Right atrium auricular region (tissue), 2 donors: ENCODE measurements around the gene IFRD2. TPM values are rescaled to one million over a fixed set of nuclear protein-coding genes. Genes with fewer than 3 reads are reported as not detected.

Experiments used
- DNase-seq: peaks from one replicate; pipeline ENCODE4 v3.0.0-alpha.2; 2019; ENCODE audit warnings: low spot score
- H3K27ac ChIP-seq, 2 donors: fragments of 200-600 bp; sonication (generic); 1 replicate in 1 of 2; 2 replicates in 1 of 2; pipeline ENCODE4 v1.5.1; 2016 to 2019
- H3K27me3 ChIP-seq, 2 donors: fragments of 200-600 bp; sonication (generic); one replicate each; pipeline versions ENCODE4 v1.5.1 to v1.6.0; 2017 to 2019
- H3K36me3 ChIP-seq: fragments of 200-600 bp; sonication (generic); one replicate; pipeline ENCODE4 v1.5.1; 2016
- H3K4me1 ChIP-seq, 2 donors: fragments of 200-600 bp; sonication (generic); one replicate each; pipeline versions ENCODE4 v1.5.1 to v1.6.0; 2017 to 2019
- H3K4me3 ChIP-seq, 2 donors: fragments of 200-600 bp; sonication (generic); 1 replicate in 1 of 2; 2 replicates in 1 of 2; pipeline ENCODE4 v1.5.1; 2017 to 2019; ENCODE audit warnings: mild to moderate bottlenecking in 1 of 2, moderate library complexity in 1 of 2
- H3K9me3 ChIP-seq, 2 donors: fragments of 200-600 bp; sonication (generic); one replicate each; pipeline ENCODE4 v1.5.1; 2019
- total RNA-seq, 2 donors: library from RNA; depleted of rRNA; stranded (reverse); fragments of >200 nt; gene quantifications; one replicate each; pipeline ENCODE4 v1.1.0, GENCODE V29; 2016
- TF ChIP-seq, protein P1 (sequence below), 2 donors: fragments of 200-600 bp; sonication (generic); IDR thresholded peaks; one replicate each; pipeline ENCODE4 v1.5.1; 2019; ENCODE audit warnings: antibody characterized with exemption in 2 of 2

The IFRD2 gene
- total RNA-seq, 2 donors from 2014 or later, result 51.0 to 58.5 TPM

DNA sequence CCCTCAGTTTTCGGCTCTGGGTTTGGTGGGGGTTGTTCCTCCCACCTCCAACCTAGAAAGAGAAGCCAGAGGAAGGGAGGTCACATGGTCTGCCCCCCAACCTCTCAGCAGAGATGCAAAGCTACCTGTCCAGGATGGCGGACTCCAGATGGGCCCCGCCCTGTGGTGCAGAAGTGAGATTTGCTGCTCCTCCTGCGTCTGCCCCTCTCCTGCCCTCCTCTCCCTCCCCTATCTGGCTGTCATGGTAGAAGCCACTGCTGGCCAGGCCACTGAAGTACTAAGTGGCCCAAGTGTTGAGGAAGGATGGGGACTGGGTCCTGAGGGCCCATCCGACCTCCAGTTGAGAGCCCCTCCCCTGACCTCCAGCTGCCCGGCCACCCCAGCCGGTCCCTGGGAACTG lies 25.4 kb downstream of the IFRD2 start:
- Histone ChIP-seq H3K27ac (peak overlapping the region; percentile 92 to 97), H3K36me3 (no peaks in the 10 kb centered on the region), H3K4me3 (peak overlapping the region; percentile 54 to 60), H3K9me3 (no peaks in the 10 kb centered on the region), H3K27me3 (no peaks in the 10 kb centered on the region), H3K4me1 (peaks cover 0 to 71% of the 10 kb centered on the region in 2 donors)
- TF ChIP-seq, protein P1, sequence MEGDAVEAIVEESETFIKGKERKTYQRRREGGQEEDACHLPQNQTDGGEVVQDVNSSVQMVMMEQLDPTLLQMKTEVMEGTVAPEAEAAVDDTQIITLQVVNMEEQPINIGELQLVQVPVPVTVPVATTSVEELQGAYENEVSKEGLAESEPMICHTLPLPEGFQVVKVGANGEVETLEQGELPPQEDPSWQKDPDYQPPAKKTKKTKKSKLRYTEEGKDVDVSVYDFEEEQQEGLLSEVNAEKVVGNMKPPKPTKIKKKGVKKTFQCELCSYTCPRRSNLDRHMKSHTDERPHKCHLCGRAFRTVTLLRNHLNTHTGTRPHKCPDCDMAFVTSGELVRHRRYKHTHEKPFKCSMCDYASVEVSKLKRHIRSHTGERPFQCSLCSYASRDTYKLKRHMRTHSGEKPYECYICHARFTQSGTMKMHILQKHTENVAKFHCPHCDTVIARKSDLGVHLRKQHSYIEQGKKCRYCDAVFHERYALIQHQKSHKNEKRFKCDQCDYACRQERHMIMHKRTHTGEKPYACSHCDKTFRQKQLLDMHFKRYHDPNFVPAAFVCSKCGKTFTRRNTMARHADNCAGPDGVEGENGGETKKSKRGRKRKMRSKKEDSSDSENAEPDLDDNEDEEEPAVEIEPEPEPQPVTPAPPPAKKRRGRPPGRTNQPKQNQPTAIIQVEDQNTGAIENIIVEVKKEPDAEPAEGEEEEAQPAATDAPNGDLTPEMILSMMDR (IDR thresholded peaks at IDR 0.05), result no peak
- DNase-seq, result no peak

DNA sequence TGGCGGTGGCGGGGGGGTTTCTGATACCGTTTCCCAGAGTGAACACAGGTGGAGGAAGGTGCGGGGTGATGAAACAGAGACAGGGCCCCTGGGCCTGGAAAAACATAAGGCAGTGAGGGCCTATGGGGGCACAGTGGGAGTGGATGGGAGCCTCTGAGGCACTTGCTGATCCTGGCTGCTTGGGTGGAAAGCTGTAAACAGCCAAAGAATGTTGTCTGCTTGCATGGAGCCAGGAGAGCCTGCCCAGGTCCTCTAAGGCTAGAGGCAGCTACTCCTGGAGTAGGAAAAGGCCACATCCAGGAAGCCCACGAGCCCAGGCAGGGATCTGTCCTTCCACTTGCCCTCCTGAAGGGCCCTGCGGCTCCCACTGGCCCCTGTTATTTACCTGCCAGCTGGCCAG lies 26.2 kb downstream of the IFRD2 start:
- Histone ChIP-seq H3K4me1 (peaks cover 0 to 77% of the 10 kb centered on the region in 2 donors), H3K27ac (peak overlapping the region; percentile 92 to 97), H3K27me3 (no peaks in the 10 kb centered on the region), H3K36me3 (no peaks in the 10 kb centered on the region), H3K4me3 (peak overlapping the region in 1 of 2 donors; percentile 54), H3K9me3 (no peaks in the 10 kb centered on the region)
- DNase-seq, result no peak
- TF ChIP-seq, protein P1 (IDR thresholded peaks at IDR 0.05), result no peak

DNA sequence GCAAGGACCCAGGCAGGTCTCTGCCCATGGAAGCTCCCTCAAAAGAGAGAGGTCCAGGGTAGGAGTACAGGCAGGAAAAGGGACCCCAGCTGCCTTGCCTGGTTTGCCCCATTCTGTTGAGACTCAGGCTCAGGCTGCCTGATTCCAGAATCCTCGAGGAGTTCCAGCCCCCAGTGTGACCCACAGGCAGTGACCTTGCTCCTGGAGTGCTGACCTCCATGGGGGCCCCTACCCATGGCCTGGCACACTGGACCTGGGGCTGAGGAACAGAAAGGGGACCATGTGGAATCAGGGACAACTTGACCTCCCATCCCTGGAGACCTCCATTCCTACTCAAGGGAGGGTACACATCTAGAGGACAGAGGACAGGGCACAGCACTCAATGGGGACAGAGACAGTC lies 26.7 kb downstream of the IFRD2 start:
- H3K4me3 ChIP-seq, result no peak overlapping the region
- TF ChIP-seq, protein P1 (IDR thresholded peaks at IDR 0.05), result no peak
- H3K27ac ChIP-seq, result peak overlapping the region; percentile 92 to 97
- H3K9me3 ChIP-seq, result no peaks in the 10 kb centered on the region
- no peak for DNase-seq
- no peaks in the 10 kb centered on the region for H3K27me3 ChIP-seq
- H3K4me1 ChIP-seq, result peaks cover 0 to 79% of the 10 kb centered on the region in 2 donors
- H3K36me3 ChIP-seq, result no peaks in the 10 kb centered on the region

DNA sequence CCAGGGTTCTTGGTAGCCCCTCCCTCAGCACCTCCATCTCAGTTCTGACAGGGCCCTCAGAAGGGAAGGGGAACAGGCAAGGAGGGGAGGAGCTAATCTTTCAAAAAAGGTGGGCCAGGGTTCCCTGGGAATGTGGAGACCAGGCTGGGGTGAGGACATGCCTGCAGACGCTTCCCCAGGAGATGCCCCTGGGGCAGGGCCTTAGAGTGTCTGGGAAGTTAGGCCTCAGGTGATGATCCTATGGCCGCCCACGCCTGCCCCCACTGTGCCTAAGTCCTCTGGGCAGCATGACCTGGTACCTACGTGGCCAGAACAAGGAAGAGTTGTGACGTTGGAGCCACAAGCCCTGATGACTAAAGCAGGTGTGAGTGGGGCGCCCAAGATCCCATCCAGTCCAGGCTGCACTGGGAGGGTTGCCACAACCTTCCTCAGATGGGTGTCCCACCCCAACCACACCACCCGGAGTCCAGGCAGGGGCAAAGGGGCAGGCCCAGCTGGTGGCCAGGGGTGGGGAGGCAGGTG lies 27.2 kb downstream of the IFRD2 start:
- H3K27ac ChIP-seq, result peak overlapping the region; percentile 92 to 97
- H3K4me1 ChIP-seq, result peaks cover 0 to 77% of the 10 kb centered on the region in 2 donors
- no peaks in the 10 kb centered on the region for H3K27me3 ChIP-seq
- no peak for DNase-seq
- H3K4me3 ChIP-seq, result no peak overlapping the region
- TF ChIP-seq, protein P1 (IDR thresholded peaks at IDR 0.05), result no peak
- H3K36me3 ChIP-seq, result no peaks in the 10 kb centered on the region
- no peaks in the 10 kb centered on the region for H3K9me3 ChIP-seq

DNA sequence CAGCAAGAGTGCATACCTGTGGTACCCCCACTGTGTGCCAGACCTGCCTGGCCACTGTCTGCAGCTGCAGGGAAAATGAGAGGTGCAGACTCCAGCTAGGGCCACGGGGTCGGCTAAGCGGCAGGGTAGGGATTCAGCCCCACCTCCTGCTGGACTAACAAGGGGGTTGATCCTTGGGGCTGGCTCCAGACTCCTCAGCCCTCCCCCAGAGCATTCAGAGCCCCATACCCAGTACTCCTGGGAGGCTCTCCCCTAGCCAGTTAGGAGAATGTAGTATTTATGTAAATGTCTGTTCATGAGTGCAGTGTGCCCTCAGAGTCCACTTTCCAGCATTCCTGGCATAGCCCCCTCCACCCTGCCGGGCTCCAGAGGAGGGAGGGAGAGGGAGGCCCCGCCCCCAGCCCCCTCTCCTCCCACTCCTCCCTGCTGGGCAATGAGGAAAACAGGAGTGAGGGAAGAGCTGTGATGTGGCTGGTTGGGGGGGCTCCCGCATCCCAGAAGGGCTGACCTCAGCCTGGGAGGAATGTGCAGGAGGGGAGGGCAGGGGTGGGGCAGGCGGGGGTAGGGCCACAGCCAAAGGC lies 27.8 kb downstream of the IFRD2 start:
- Histone ChIP-seq H3K27ac (peak overlapping the region; percentile 92 to 97), H3K4me1 (peaks cover 0 to 76% of the 10 kb centered on the region in 2 donors), H3K9me3 (no peaks in the 10 kb centered on the region), H3K36me3 (no peaks in the 10 kb centered on the region), H3K27me3 (no peaks in the 10 kb centered on the region), H3K4me3 (no peak overlapping the region)
- TF ChIP-seq, protein P1 (IDR thresholded peaks at IDR 0.05), result no peak
- peak; percentile 90 for DNase-seq
